ENCODE measurements around the gene SLC39A5. TPM values are rescaled to one million over a fixed set of nuclear protein-coding genes. Genes with fewer than 3 reads are reported as not detected.

Gene SLC39A5
- polyA plus RNA-seq, 1 of the 3 experiments (the other 2 are of a cell fraction) = 0.12 TPM

GRCh38 chr12:56190695-56191155 is 39.1 kb upstream of the SLC39A5 start:
- ChIA-PET POLR2A (no interaction called here), CTCF (interaction anchor here (1.0 to 13.8 kb wide), 12 partner anchors 11 to 146 kb away, joined by 3 to 272 read pairs (median 14); partner anchors contain the start of genes ANKRD52, COQ10A, ERBB3 and ESYT1)
- Histone ChIP-seq H3K27ac (ENCODE audit: low read depth in 2 of 2, low read length in 1 of 2) (peak overlapping the region; percentile 83 to 87; a peak in 2 of 4 replicates), H3K9me3 (no peaks in the 10 kb centered on the region), H3K4me3 (ENCODE audit: low read depth in 2 of 2, low read length in 1 of 2) (peak overlapping the region; percentile 87 to 91), H4K20me1 (ENCODE audit: insufficient read depth) (peaks cover 8% of the 10 kb centered on the region), H3K9me2 (no peaks in the 10 kb centered on the region), H3K4me2 (peak overlapping the region; percentile 97), H3F3A (replicated peaks; ENCODE audit: insufficient read depth) (peaks cover 19% of the 10 kb centered on the region), H3K36me3 (replicated peaks in 1 of 2; ENCODE audit: control insufficient read depth in 1 of 2, insufficient read depth in 2 of 2, low read length in 1 of 2) (peaks cover 8 to 13% of the 10 kb centered on the region in 2 experiments), H3K27me3 (ENCODE audit: insufficient read depth) (no peaks in the 10 kb centered on the region), H2AFZ (ENCODE audit: low read depth) (peak overlapping the region; percentile 96), H3K4me1 (ENCODE audit: control insufficient read depth in 1 of 2, insufficient read depth in 2 of 2, low read depth in 1 of 2, low read length in 1 of 2) (peaks cover 8 to 13% of the 10 kb centered on the region in 2 experiments; a peak in 2 of 4 replicates), H3K79me2 (ENCODE audit: insufficient read depth) (peaks cover 32% of the 10 kb centered on the region), H3K9ac (peak overlapping the region; percentile 94; the same call in 1 of the 2 replicates)
- WGBS (ENCODE audit: low lambda C conversion rate) = 42% methylated on average over 9 of the region's 9 CpGs
- no peak for DNase-seq
- no peak for TF ChIP-seq TAF1 (IDR thresholded peaks at IDR 0.05; ENCODE audit: borderline replicate concordance, low read depth, low read length)
- TF ChIP-seq USF2 (IDR thresholded peaks at IDR 0.05; ENCODE audit: borderline replicate concordance, low read depth, low read length) = no peak
- TF ChIP-seq MEF2A (IDR thresholded peaks at IDR 0.05; ENCODE audit: borderline replicate concordance, low read depth) = no peak
- TF ChIP-seq ELF1 (IDR thresholded peaks at IDR 0.05) = no peak
- no peak for TF ChIP-seq CTCF (IDR thresholded peaks at IDR 0.05)
- TF ChIP-seq TCF12 (IDR thresholded peaks at IDR 0.05) = no peak
- no peak for TF ChIP-seq YY1 (IDR thresholded peaks at IDR 0.05; ENCODE audit: low read depth)
- TF ChIP-seq IRF3 (IDR thresholded peaks at IDR 0.05; ENCODE audit: low read depth, low read length) = no peak
- TF ChIP-seq RCOR1 (IDR thresholded peaks at IDR 0.05; ENCODE audit: low read length) = no peak
- no peak for TF ChIP-seq MXI1 (IDR thresholded peaks at IDR 0.05; ENCODE audit: low read depth, low read length)
- TF ChIP-seq MAX (IDR thresholded peaks at IDR 0.05; ENCODE audit: low read depth) = no peak
- TF ChIP-seq RXRA (IDR thresholded peaks at IDR 0.05; ENCODE audit: borderline replicate concordance, low read depth) = no peak
- no peak for TF ChIP-seq POLR2AphosphoS5 (IDR thresholded peaks at IDR 0.05; ENCODE audit: low read depth, low read length)
- no peak for TF ChIP-seq REST (IDR thresholded peaks at IDR 0.05; ENCODE audit: low read depth, low read length)
- no peak for TF ChIP-seq EP300 (IDR thresholded peaks at IDR 0.05; ENCODE audit: borderline replicate concordance in 1 of 2, low read depth in 1 of 2, low read length in 1 of 2)
- no peak for TF ChIP-seq SIN3A (IDR thresholded peaks at IDR 0.05; ENCODE audit: borderline replicate concordance, low read depth, low read length)
- no peak for TF ChIP-seq NRF1 (IDR thresholded peaks at IDR 0.05; ENCODE audit: low read depth, low read length)
